ENCODE measurements around the gene GTPBP1.

Gene GTPBP1

GRCh38 chr22:38761202-38762162 is 55.7 kb downstream of the GTPBP1 start:
- no peak for FAIRE-seq

- no peak for FAIRE-seq
Measured at GRCh38 chr22:38762551-38762983, 56.8 kb downstream of the GTPBP1 start.

GRCh38 chr22:38766076-38766777 is 60.5 kb downstream of the GTPBP1 start:
- no peak for FAIRE-seq

- FAIRE-seq = no peak
Measured at GRCh38 chr22:38767313-38767712, 61.6 kb downstream of the GTPBP1 start.

- FAIRE-seq = no peak
Measured at GRCh38 chr22:38768036-38768435, 62.3 kb downstream of the GTPBP1 start.

GRCh38 chr22:38770257-38770949 is 64.7 kb downstream of the GTPBP1 start:
- no peak for FAIRE-seq

GRCh38 chr22:38772623-38772873 is 66.8 kb downstream of the GTPBP1 start:
- no peak for FAIRE-seq

GRCh38 chr22:38773363-38773946 is 67.7 kb downstream of the GTPBP1 start:
- no peak for FAIRE-seq

- FAIRE-seq = no peak
Measured at GRCh38 chr22:38774496-38775166, 68.9 kb downstream of the GTPBP1 start.

- no peak for FAIRE-seq
Measured at GRCh38 chr22:38775656-38776055, 69.9 kb downstream of the GTPBP1 start.

- FAIRE-seq = no peak
Measured at GRCh38 chr22:38776086-38776485, 70.3 kb downstream of the GTPBP1 start.

- no peak for FAIRE-seq
Measured at GRCh38 chr22:38777087-38777671, 71.4 kb downstream of the GTPBP1 start.

- no peak for FAIRE-seq
Measured at GRCh38 chr22:38781033-38781432, 75.3 kb downstream of the GTPBP1 start.

GRCh38 chr22:38782402-38783094 is 76.8 kb downstream of the GTPBP1 start:
- no peak for FAIRE-seq

Data from endometrium (tissue), 2 donors.